HG03442 (cell line): ENCODE data around the gene GPC3.

Experiments
- ATAC-seq: cut with Tn5 transposase; IDR thresholded peaks from one replicate; pipeline ENCODE4 v1.9.1; 2021; ENCODE audit warnings: mild to moderate bottlenecking, moderate library complexity; ENCODE audit not compliant: unreplicated experiment

GPC3 gene

DNA sequence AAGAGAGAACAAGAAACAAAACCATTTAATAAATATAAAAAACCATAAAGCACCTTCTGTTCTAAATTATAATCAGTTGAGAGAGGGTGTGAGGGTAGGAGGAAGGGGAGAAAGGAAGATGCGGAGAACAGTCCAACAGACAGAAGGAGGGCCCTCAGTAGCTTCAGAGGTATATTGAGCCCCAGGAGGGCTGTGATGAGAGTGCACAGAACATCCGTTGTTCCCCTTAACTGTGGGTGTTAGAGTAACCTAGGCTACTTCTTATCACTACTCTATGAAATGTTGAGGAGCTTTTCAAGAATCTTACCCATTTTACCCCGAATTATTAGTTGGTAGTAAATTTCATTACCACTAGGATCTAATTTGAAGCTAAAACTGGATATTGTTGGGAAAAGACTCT is 13.8 kb downstream of the GPC3 start:
- ATAC-seq: no peak

DNA sequence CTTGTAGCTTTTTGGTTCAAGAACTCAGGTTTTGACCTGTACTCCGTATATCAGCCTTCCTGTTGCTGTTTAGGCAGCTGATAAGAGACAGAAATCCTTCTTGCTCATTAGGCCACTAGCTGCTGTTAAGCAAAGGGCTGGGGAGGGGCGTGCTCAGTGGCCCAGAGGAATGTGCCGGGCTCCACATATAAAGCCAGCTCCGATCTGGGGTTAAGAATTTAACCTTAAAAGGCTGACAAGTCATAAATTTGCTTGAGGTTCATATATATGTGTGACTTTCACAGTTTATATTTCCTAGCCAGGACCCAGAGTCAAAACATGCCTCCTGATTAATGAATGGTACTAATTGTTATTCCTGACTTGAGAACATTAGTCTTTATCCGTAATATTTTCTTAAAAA is 15.3 kb downstream of the GPC3 start:
- ATAC-seq: no peak

DNA sequence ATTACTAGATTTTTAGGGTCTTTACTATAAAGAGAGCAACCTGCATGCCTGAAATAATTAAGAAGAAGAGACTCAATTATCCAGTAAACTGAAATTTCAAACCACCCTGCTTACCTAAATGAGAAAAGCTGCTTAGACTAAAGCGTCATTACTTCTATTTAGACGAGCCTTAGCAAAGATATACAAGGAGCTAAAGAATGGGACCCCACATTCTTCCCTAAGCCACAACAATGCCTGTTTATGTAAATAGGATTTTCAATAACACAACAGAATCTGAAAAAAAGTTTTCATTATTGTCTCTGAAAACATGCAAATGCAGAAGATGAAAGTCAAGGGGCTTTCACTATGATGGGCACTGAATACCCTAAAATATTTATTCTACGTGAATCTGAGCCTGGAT is 16.2 kb downstream of the GPC3 start:
- ATAC-seq: no peak

DNA sequence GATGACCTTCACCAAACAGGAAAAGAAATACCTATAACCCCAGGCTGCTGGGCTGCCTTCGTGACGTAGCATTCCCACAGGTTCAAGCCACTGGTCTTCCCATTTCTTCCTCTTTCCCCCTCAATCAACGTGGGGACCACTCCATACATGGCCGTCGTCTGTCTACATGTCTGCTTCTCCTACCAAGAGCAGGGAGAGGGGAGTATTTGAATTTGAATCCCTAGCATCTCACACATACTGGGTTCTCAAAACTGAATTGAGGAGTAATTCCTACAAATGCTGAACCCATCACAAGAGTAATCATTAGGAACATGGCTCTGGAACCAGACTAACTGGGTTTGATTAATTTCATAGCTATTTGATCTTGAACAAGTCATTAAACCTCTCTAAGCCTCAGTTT is 17.3 kb downstream of the GPC3 start:
- no peak for ATAC-seq

DNA sequence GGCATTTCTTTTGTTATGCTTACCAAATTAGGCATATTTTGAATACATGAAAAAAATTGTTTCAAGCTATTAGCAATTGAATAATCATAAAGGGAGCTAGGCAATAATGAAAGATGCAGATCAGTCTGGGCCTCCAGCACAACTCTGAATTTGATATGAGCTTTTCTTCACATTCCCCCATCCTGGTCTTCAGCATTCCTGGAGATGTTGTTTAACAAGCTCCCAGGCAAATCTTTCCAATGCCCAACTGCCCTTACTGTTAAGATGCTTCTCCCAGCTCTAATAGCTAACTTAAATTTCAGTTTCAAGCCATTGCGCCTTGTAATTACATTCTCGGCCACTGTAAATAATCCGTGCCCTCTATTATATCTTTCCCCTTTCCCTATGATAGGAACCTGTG is 19.2 kb downstream of the GPC3 start:
- ATAC-seq: no peak

DNA sequence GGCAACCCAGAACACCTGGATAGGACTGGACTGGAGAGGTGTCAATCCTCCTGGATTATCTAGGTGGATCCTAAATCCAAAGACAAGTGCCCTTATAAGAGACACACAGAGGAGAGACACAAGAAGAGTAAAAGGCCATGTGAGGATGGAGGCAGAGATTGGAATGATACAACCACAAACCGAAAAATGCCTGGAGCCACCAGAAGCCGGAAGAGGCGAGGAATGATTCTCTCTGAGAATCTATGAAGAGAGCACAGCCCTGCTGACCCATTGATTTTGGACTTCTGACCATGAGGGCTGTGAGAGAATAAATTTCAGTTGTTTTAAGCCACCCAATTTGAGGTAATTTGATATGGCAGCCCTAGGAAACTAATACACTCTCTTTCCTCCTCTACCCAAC is 20.1 kb downstream of the GPC3 start:
- no peak for ATAC-seq

DNA sequence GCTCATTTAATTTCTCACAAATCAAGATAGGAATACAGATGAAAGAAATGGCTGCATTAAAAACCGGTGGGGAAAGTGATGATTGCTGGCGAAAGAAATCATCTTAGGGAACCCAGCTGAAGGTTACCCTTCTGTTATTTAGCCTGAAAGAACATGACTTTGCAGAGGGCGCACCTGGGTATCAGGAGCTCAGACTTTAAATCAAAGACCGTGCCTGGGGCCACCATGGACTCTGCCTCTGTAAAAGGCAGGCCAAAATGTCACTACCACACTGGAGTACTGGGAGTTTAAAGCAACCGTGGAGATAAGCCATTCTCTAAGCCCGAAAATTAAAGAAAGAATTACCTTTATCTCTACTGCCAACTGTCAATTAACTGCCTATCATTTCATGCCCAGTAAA is 24.3 kb downstream of the GPC3 start:
- ATAC-seq: no peak

DNA sequence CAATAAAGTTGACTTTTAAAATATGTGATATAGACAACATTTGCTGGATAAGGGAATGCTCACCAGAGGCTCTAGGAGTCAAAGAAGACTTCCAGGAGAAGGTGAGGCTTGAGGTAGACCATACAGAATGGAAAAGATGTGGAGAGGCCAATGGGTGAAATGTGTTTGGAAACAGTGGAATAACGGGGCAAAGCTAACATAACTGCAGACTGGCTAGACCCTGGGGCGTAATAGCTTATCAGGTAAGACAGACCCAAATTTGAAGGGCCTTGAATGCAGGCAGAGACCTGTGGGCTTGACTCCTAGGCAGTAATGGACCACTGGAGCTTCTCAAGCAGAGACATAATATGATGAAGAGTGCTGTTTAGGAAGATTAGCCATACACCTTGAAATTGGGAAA is 25.4 kb downstream of the GPC3 start:
- no peak for ATAC-seq

DNA sequence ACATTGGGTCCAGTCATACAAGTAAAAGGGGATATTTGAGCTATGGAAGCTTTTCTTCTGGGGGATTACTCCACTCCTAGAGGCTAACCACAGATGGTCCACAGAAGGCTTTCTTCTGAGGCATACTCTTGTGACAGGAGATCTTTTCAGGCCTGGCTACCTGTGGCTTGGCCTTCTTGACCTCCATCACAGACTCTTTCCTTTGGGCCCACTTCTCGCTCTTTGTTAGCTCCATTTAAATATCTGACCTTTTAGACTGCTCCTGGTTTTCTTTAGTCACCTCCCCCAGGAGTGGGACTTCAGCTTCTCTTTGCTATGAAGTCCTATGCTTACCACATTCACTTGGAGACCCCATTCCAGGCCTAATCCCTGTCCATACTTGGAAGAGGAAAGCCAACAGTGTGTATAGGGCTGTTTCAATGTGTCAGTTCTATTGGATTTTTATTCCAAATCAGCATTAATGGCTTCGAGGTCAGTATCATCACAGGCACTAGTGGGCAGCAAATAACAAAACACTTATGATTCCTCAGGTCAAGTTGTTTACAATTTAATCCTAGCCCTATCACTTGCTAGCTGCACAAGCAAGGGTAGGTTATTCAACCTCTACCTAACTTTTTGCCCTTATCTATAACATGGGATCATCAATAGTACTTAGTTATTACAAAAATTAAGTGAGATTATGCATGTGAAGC is 26.3 kb downstream of the GPC3 start:
- no peak for ATAC-seq

DNA sequence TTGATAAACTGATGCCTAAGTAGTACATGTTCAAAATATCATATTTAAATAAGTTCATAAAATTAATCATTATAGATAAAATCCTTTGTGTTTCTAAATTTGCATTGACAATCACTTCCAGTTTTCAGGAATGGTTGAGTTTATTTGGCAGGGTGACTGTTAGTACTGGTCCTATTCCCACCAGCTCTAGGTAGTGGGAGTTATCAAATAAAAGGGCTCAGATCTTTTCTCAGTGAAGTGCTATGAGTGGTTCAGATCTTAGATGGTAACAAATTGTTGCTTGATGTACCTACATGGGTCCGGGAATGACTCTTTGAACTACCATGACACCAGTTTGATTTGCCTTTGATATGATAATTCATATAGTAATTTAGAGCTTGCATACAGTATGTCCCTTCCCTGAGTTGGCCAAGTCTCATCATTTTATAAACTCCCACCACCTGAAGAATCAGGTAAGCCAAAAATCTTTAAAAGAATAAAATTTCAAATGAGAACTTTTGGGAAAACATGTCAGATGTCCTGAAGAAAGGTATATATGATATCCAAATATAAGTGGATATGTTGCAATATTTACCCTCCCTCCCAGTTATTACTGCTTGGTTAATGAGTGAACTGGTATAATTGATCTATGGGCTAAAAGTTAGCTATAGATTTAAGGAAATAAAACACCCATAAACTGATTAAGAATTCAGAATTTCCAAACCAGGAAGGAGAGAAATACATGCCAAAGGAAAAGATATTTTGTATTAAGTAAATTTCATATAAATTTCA is 28.6 kb downstream of the GPC3 start:
- ATAC-seq: no peak

DNA sequence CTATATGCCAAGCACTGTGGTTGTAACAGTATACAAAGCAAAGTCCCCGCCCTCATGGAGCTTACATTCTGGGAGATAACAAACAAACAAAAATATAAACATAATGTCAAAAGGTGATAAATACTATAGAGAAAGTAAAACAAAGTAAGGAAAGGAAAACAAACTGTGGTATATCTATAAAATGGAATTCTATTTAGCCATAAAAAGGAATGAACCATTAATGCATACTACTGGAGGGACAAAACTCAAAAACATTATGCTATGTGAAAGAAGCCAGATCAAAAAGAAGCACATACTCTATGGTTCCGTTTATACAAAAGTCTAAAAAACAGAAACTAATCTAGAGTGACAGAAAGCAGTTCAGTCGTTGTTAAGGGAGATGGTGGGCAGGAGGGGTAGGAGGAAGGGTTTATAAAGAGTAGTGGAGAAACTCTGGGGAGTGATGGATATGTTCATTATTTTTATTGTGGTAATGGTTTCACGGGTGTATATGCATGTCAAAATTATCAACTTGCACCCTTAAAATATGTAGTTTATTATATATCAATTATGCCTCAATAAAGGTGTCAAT is 31.5 kb downstream of the GPC3 start:
- ATAC-seq: no peak

DNA sequence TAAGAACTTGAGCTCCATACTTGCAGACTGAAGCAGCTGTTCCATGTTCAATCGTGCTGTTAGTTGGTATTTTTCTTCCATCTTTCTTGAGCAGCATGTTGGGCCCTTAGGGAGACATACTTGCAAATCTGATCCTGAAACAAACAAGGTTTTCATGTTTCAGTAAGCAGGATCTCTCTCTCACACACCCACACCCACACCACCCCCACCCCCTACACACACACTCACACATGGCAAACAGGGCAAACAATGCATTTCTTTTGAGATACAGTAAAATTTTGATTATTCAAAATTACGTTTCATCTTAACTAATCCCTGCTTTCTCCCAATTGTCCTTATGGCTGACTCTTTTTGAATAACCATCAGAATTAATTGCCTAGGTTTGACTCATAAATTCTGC is 32.3 kb downstream of the GPC3 start:
- ATAC-seq: no peak

DNA sequence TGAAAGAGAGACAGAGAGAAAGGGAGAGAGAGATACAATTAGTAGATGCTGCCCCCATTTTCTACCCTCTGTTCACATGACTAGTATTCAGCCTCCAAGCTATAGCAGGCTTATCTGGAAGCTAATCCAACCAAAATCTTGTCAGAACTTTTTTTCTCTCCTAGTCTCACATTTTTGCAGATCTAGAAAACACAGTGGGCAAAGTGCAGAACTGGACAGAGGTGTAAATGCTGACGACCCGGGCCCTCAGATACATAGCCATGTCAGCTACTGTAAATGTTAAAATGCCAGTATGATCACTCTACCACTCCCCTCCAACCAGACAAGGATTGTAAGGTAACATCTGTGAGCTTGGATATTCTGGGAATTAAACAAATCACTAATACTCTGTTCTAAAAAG is 34.3 kb downstream of the GPC3 start:
- ATAC-seq: no peak

DNA sequence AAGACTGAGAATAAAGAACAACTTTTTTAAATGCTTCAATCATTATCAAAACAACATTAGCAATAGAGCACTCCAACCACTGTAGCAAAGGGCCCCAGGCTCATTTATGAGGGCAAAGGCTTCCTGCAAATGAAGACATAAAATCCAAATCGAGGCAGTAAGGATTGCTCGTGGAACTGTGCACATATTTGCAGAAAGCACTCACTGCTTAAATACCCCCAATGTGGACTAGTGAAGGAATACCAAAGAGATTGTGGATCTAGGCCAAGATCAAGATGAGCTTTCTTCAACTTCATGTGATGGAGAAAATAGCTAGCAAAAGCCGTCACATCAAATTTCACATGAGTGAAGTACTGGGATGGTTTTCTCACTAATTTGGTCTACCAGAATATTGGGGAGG is 35.2 kb downstream of the GPC3 start:
- no peak for ATAC-seq

DNA sequence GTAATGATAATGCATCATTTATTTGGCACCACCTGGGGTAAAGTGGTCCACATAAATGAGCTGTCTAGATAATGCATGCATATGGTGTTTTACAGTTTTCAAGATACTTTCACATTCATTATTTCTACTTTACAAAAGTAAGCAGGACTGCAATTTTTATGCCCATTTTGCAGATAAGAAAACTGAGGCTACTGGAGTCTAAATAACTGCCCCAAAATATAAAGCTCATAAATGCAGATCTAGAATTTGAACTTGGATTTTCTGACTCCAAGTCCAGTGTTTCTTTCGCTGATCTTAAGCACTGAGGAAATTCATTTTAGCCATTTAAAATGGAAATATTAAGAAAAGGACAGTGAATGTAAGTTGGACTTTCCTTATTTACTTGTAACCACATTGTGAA is 36.5 kb downstream of the GPC3 start:
- no peak for ATAC-seq

DNA sequence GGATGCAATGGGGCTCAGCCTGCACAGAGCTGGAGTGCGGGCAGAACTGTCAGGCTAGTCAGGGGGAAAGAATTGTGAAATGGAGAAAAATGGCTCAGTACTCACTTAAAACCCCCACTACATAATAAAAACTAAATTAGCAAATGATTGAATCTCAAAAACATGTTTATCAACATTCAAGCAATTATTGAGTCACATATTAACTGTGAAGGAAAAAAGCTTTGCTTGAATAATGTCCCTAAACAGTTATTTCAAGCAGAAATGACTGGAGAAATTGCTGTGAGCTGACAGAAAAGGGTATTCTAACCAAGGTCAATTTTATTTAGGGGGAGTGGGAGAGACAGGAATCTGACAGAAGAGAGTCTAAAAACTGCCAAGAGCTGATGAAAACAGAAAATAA is 37.4 kb downstream of the GPC3 start:
- ATAC-seq: no peak

DNA sequence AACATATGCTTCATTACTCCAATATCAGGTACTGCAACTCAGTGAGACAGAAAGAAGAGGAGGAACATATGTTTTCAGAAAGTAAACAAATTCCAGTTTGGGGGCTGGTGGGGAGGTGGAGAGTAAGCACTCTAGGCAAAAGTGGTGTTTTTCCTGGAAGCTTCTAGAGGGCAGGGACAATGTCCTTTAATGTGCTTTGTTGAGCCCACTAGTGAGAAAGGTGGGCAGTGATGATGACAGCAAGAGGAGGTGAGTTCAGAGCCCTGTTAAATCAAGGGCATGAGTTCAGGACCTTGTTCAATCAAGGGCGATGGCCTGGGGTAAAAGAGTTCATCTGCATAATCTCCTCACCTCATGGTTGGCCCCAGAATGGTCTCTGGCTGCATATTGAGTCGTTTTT is 38.4 kb downstream of the GPC3 start:
- ATAC-seq: no peak

DNA sequence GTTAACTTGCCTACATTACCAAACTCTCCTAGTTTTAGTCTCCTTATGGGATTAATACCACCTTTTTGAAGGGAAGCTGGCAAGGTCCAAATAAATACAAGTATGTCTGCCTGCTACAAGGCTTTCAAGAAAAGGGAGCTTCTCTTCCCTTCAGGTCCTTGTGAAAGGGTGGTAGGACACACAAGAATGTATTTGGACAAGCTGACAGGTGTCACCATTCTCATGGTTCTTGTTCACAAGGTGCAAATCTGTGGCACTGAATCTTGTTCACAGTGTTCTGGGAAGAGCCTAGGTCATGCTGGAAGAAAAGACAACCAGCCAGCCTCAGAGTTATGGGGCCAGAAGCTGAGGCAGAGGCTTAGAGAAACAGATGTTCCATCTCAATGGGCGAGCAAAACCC is 41.9 kb downstream of the GPC3 start:
- no peak for ATAC-seq

DNA sequence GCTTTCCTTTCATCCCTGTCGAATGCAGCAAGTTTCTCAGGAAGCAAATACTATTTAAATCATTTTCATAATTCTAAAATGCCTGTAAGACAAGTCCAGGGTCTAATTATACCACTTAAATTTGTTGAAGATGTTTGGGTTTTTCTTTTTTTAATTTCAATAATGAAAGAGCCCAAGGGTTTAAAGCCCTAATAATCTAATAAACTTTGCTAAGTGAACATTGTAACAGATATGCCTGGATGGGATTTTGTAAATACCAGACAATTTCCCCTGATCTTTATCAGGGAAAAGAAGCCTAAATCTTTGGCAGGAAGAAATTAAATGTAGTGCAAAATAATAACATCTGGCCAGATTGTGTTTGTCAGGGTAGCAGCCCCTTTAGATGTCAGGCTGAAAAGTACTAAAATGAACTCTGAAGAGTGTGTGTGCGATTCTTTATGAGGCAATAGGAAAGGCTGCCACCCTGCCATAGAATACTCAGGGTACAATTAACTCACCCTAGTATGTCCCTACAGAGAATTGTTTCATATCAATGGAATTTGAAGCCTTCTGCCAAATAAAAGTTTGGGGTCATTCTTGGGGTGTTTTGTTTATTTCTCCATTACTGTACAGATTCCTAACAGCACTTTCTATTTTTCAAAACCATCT is 45.6 kb downstream of the GPC3 start:
- no peak for ATAC-seq

DNA sequence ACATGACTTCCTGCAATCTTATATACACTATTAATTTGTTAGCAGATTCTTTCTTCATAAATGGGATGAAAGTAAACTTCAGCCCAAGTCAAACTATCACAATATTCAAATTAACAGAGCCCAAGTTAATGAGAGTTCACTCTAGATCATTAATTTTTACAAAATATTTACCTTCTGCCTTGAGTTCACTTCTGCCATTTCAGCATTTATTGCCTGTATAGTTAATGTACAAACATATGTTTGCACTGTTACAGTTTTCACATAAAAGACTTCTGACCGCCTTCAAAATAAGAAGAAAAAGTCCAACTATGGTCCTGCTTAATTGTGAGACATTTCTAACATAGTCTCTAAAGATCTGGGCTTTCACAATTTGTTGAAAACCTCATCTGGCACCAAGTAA is 46.9 kb downstream of the GPC3 start:
- ATAC-seq: no peak

DNA sequence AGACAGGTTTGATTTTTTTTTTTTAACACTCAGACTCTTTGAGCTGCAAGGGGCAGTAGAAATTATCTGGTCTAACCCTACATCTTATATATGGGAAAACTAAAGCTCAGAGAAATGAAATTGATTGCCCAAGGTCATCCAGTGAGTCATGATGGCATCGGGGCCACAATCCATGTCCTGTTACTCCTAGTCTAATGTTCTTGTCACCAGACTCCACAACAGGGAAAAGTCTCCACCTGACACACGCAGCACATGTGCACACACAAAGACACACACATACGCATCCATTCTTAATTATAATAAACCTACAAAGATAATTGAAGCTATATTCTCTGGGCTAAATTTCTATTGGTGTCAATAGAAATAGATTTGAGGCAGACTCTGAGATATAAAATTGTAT is 48.4 kb downstream of the GPC3 start:
- ATAC-seq: no peak

DNA sequence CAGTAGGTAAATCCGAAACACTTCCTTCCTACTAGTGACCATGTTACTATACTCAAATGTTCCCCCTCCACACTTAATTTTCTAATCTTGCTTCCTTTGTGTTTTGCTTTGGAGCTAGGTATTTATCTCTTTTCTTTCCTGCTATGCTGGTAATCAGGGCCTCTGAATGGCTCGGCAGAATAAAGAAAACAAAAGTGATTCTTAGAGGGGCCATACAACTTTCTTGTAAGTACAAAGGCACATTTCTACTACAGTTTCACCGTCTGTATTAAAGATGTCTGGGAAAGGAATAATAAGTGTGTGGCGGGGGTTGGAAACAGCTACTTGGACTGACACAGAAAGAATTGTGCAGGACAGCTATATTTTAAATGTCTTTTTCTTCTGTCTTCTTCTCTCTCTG is 50.3 kb downstream of the GPC3 start:
- ATAC-seq: no peak
